Measurements from ENCODE around the gene FZD10. TPM values are rescaled to one million over a fixed set of nuclear protein-coding genes. Genes with fewer than 3 reads are reported as not detected.

Gene FZD10
- total RNA-seq, 1 experiment from 2014 or later, result not detected

- intact Hi-C loops (cut with micrococcal nuclease), result no loop called here
- no peaks in the 10 kb centered on the region for H3K27me3 ChIP-seq (ENCODE audit: insufficient read depth, low read length)
- no peaks in the 10 kb centered on the region for H3K9me2 ChIP-seq (ENCODE audit: insufficient read depth)
- no peaks in the 10 kb centered on the region for H3K4me1 ChIP-seq (ENCODE audit: control insufficient read depth in 1 of 2, insufficient read depth in 2 of 2, low read length in 2 of 2)
- H2AFZ ChIP-seq (ENCODE audit: low read depth, low read length, poor library complexity, severe bottlenecking), result no peak overlapping the region
- DNase-seq (ENCODE audit: low read depth, low spot score) (no peak), ATAC-seq (no peak)
- RAD21 ChIA-PET (ENCODE audit: low non-redundant PET in 1 of 2, low total read pairs in 2 of 2, uncharacterized antibody in 2 of 2, unreplicated experiment in 2 of 2), result no interaction called here
- no peak overlapping the region for H3K9ac ChIP-seq (ENCODE audit: low read length)
- H3K9me3 ChIP-seq (ENCODE audit: control insufficient read depth in 1 of 2, insufficient read depth in 1 of 2, low read depth in 1 of 2, low read length in 2 of 2), result peaks cover 0 to 11% of the 10 kb centered on the region in 2 experiments; a peak in 2 of 4 replicates
- no peaks in the 10 kb centered on the region for H3K79me2 ChIP-seq (ENCODE audit: insufficient read depth, low read length)
- CTCF ChIA-PET, result no interaction called here
- no peak overlapping the region for H3K27ac ChIP-seq (ENCODE audit: low read depth, low read length)
- no TSS peak for BruUV-seq (replicated peaks)
- no peak overlapping the region for H3K4me2 ChIP-seq (ENCODE audit: low read length)
- no peaks in the 10 kb centered on the region for H3K36me3 ChIP-seq (ENCODE audit: control insufficient read depth in 1 of 2, insufficient read depth in 2 of 2, low read length in 2 of 2)
- H4K20me1 ChIP-seq (ENCODE audit: insufficient read depth), result no peaks in the 10 kb centered on the region
- TF ChIP-seq ATF3 (IDR thresholded peaks at IDR 0.05) (no peak), CTCF (IDR thresholded peaks at IDR 0.05 in 2 of 3, conservative IDR thresholded peaks at IDR 0.05 in 1 of 3; ENCODE audit: borderline replicate concordance in 1 of 3, insufficient read depth in 1 of 3, low read depth in 2 of 3, low read length in 2 of 3) (no peak), ZFX (IDR thresholded peaks at IDR 0.05) (no peak), SP1 (IDR thresholded peaks at IDR 0.05; ENCODE audit: low read depth) (no peak), MAX (IDR thresholded peaks at IDR 0.05) (no peak), EGR1 (IDR thresholded peaks at IDR 0.05; ENCODE audit: low read depth) (no peak), RAD21 (IDR thresholded peaks at IDR 0.05; ENCODE audit: low read depth) (no peak), EZH2 (IDR thresholded peaks at IDR 0.05) (no peak), EZH2phosphoT487 (IDR thresholded peaks at IDR 0.05; ENCODE audit: borderline replicate concordance) (no peak)
- POLR2A ChIA-PET, result no interaction called here
- H3K4me3 ChIP-seq (replicated peaks in 1 of 2; ENCODE audit: low read depth in 1 of 2, low read length in 2 of 2), result no peak overlapping the region
Measured at GRCh38 chr12:130121226-130122000, 40.9 kb upstream of the FZD10 start.

Data from HCT116 (cell line).